Measurements from ENCODE around the gene SGSM2.

Gene SGSM2

DNA sequence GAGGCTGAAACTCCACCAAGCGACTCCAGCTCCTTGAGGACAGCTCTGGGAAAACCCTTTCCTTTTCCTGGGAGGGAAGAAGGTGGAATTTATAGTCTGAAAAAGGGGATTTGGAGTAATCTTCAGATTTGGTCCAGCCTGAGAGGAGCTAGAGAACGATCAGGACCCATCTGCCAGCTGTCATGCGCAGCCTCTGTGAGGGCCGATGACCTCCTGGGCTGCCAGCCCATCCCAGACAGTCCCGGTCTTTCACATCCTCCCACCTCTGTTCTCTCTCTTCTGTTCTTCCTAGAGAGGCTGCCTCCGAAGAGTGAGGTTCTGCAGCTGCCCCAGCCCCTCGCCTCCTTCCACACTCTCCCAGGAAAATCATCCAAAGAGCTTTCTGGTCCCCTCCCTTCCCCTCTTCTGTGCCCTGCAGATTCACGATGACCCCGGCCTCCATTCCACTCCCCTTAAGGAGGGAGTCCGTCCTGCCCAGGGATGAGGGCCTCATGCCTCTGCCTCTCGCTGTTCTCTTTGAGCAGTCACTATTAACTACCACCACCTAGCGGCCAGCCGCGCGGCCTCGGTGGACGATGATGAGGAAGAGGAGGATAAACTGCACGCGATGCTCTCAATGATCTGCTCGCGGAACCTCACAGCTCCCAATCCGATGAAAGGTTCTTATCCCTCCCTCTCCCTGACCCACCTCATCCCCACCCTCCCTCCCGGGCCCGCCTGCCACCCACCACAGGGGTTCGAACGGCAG is 29.6 kb downstream of the SGSM2 start:
- H3K4me3 ChIP-seq (ENCODE audit: low read length) = no peak overlapping the region
- DNase-seq (ENCODE audit: low read depth) = no peak
- TF ChIP-seq, protein P1, sequence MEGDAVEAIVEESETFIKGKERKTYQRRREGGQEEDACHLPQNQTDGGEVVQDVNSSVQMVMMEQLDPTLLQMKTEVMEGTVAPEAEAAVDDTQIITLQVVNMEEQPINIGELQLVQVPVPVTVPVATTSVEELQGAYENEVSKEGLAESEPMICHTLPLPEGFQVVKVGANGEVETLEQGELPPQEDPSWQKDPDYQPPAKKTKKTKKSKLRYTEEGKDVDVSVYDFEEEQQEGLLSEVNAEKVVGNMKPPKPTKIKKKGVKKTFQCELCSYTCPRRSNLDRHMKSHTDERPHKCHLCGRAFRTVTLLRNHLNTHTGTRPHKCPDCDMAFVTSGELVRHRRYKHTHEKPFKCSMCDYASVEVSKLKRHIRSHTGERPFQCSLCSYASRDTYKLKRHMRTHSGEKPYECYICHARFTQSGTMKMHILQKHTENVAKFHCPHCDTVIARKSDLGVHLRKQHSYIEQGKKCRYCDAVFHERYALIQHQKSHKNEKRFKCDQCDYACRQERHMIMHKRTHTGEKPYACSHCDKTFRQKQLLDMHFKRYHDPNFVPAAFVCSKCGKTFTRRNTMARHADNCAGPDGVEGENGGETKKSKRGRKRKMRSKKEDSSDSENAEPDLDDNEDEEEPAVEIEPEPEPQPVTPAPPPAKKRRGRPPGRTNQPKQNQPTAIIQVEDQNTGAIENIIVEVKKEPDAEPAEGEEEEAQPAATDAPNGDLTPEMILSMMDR (conservative IDR thresholded peaks at IDR 0.05; ENCODE audit: low read length) = no peak

DNA sequence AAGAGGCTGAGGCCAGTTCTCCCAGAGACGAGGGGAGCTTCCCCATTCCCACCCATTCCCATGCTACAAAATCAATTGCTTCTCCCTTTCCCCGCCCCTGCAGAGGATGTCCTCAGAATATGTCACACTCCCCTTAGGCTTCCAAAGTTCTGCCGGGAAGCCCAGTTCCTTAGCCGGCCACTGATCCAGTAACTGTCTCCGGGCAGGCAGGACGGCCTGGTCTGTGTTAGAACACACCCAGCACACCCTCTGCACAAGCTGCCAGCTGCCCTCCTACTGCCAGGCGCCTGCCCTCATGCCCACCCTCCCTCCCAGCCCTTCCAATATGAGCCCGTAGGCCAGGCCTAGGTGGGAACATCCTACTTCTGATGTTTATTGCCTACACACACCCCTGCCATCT is 31.1 kb downstream of the SGSM2 start:
- no peak for DNase-seq (ENCODE audit: low read depth)

DNA sequence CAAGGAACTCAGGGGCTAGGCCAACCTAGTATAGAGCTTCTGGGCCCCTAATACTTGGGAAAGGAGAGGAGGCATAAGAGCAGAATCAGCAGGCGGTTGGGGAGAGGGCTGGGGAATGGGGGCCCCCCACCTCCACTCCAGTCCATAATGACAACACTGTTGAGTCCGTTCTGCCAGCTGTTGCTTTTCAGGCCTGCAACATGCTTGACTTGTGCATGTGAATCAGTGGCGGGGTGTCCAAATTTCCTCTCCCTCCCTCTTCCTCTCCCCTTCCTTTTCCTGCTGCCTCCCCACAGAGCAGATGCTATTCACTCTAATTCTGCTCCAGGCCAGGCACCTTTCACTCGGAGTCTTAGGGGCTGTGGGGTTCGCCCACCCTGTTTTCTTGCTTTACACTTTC is 31.7 kb downstream of the SGSM2 start:
- TF ChIP-seq, protein P1 (conservative IDR thresholded peaks at IDR 0.05; ENCODE audit: low read length) = no peak
- DNase-seq (ENCODE audit: low read depth) = no peak
- H3K4me3 ChIP-seq (ENCODE audit: low read length) = no peak overlapping the region

More for the DNA sequence above, 31.1 kb downstream of the SGSM2 start:
- H3K4me3 ChIP-seq (ENCODE audit: low read length) = no peak overlapping the region
- TF ChIP-seq, protein P1 (conservative IDR thresholded peaks at IDR 0.05; ENCODE audit: low read length) = no peak

DNA sequence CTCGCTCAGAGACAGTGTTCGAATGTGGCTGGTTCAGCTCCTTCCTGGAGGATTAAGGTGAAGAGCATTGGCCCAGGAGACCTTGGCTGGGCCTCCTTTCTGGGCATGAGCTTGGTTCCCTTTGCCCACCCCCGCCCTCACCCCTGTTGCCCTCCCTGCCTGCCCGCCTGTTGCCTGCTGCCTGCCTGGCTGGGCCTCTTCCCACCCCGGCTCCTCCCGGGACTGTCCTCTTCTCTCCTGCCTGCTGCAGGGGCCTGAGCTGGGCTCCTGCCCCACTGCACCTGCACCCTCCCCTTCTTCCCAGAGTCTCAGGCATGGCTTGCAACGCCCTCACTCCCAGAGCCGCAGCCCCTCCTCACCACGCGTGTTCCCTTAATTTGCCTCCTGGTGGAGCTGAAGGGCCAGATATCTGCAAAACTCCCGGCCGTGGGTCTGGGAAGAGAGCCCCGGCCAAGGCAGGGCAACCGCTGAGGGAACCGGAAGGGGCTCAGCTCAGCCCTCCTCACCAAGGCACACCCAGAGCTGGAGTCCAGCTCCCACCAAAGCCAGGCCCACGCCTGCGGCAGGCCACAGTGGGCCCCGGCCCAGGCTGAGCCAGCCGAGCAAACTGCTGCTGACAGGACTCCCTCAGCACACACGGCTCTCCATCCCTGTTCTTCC is 32.4 kb downstream of the SGSM2 start:
- H3K4me3 ChIP-seq (ENCODE audit: low read length) = no peak overlapping the region
- TF ChIP-seq, protein P1 (conservative IDR thresholded peaks at IDR 0.05; ENCODE audit: low read length) = no peak
- DNase-seq (ENCODE audit: low read depth) = no peak

DNA sequence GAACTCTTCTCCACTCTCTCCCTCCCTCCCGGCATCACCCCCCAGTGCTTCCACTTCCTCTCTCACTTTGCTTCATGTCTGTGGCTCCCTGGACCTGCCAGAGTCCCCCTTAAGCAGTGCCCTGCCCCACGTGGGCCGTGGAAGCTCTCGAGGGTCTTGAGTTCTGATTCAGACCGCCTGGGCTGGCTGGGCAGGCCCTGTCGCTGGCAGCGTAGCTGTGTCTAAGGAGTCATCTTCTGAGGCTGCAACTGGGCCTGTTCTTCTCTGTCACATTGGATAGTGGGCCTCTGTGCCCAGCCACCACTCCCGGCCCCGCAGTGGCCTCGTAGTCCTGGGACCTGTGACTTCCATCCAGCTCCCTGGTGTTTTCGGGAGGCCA is 32.9 kb downstream of the SGSM2 start:
- TF ChIP-seq, protein P1 (conservative IDR thresholded peaks at IDR 0.05; ENCODE audit: low read length) = no peak
- DNase-seq (ENCODE audit: low read depth) = no peak
- H3K4me3 ChIP-seq (ENCODE audit: low read length) = no peak overlapping the region

DNA sequence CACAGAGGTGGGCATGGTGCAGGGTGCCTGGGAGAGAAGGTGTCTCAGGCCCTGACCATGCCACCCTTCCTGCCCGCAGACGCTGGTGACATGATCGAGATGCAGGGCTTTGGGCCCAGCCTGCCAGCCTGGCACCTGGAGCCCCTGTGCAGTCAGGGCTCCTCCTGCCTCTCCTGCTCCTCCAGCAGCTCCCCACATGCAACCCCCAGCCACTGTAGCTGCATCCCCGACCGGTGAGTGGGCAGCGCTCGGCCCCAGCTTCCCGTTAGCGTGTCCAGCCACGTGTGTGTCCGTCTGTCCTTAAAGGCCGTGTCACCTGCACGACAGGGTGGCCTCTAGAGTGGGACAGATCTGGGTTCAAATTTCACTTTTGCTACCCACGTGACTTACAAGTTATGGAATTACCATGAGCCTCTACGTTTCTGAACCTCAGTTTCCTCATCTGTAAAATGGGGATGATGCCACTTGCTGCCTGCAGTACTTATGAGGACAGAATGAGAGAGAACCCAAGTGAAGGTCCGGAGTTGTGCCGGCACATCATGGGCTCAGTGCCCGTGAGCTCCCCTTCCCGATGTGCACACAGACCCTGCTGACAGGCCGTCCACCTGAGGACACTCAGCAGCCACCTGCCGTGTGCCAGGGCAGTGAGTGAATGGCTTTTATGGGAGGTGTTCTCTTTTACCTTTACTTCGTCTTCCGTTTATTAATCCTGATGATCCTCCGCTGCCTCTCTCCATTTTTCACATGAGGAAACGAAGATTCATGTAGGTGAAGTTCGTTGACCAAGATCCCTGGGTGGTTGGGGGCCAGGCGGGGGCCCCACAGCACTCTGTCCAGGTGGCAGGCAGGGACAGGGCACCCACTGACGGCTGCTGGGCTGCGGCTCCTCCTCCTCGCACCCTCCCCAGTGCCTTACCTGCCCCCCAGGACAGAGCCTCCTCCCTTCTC is 34.2 kb downstream of the SGSM2 start:
- H3K4me3 ChIP-seq (ENCODE audit: low read length) = no peak overlapping the region
- TF ChIP-seq, protein P1 (conservative IDR thresholded peaks at IDR 0.05; ENCODE audit: low read length) = no peak

More for the DNA sequence above, 34.2 kb downstream of the SGSM2 start:
- DNase-seq (ENCODE audit: low read depth) = no peak

Measured in AG10803 (cell line).